NB4 (cell line): ENCODE results near the gene AZIN2.
"Not testable (repeated sequence)": the region's sequence is repeated elsewhere in the genome, so short reads cannot be mapped to it uniquely, and the experiment has no call there.

Source experiments
- DNase-seq: peaks from one replicate; pipeline ENCODE4 v3.0.0; 2010; ENCODE audit warnings: low read depth
- H3K4me3 ChIP-seq: one replicate; pipeline ENCODE4 v1.5.1; 2011; ENCODE audit warnings: mild to moderate bottlenecking, low read depth, low read length, moderate library complexity
- MYC ChIP-seq: IDR thresholded peaks from 2 replicates; pipeline ENCODE4 v1.6.1; 2011; ENCODE audit warnings: low read depth, low read length
- POLR2A ChIP-seq: IDR thresholded peaks from 2 replicates; pipeline ENCODE4 v1.6.1; 2011; ENCODE audit warnings: mild to moderate bottlenecking; ENCODE audit not compliant: insufficient read length; ENCODE audit errors: extremely low read depth
- TF ChIP-seq, protein P1 (sequence below): IDR thresholded peaks from 2 replicates; pipeline ENCODE4 v1.6.1; 2011; ENCODE audit warnings: low read depth, low read length
- TF ChIP-seq, protein P2 (sequence below): IDR thresholded peaks from one replicate; pipeline ENCODE4 v1.5.1; 2012; ENCODE audit warnings: low read depth, low read length

Gene AZIN2

DNA sequence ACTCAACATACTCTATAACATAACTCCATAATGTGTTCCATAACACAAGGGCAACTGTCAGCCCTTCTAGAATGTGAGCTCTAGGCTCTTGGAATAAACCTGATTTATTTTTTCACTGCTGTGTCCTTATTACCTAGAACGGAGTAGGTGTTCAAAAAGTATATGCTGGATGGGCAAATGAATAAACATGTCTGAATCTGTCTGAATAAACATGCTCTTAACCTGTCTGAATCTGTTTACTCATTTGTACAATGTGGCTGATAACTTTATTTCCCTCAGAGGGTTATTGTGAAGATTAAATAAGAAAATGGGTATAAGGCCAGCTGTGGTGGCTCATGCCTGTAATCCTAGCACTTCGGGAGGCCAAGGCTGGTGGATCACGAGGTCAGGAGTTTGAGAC, 42.3 kb downstream of the AZIN2 start:
- H3K4me3 ChIP-seq, result no peak overlapping the region
- no peak for TF ChIP-seq POLR2A
- TF ChIP-seq, protein P1, sequence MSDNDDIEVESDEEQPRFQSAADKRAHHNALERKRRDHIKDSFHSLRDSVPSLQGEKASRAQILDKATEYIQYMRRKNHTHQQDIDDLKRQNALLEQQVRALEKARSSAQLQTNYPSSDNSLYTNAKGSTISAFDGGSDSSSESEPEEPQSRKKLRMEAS, result no peak
- TF ChIP-seq MYC, result no peak
- TF ChIP-seq, protein P2, sequence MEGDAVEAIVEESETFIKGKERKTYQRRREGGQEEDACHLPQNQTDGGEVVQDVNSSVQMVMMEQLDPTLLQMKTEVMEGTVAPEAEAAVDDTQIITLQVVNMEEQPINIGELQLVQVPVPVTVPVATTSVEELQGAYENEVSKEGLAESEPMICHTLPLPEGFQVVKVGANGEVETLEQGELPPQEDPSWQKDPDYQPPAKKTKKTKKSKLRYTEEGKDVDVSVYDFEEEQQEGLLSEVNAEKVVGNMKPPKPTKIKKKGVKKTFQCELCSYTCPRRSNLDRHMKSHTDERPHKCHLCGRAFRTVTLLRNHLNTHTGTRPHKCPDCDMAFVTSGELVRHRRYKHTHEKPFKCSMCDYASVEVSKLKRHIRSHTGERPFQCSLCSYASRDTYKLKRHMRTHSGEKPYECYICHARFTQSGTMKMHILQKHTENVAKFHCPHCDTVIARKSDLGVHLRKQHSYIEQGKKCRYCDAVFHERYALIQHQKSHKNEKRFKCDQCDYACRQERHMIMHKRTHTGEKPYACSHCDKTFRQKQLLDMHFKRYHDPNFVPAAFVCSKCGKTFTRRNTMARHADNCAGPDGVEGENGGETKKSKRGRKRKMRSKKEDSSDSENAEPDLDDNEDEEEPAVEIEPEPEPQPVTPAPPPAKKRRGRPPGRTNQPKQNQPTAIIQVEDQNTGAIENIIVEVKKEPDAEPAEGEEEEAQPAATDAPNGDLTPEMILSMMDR, result no peak
- DNase-seq, result no peak

DNA sequence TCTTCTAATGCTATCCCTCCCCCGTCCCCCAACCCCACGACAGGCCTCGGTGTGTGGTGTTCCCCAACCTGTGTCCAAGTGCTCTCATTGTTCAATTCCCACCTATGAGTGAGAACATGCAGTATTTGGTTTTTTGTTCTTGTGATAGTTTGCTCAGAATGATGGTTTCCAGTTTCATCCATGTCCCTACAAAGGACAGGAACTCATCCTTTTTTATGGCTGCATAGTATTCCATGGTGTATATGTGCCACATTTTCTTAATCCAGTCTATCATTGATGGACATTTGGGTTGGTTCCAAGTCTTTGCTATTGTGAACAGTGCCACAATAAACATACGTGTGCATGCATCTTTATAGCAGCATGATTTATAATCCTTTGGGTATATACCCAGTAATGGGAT, 43.7 kb downstream of the AZIN2 start:
- H3K4me3 ChIP-seq, DNase-seq: not testable (repeated sequence)

DNA sequence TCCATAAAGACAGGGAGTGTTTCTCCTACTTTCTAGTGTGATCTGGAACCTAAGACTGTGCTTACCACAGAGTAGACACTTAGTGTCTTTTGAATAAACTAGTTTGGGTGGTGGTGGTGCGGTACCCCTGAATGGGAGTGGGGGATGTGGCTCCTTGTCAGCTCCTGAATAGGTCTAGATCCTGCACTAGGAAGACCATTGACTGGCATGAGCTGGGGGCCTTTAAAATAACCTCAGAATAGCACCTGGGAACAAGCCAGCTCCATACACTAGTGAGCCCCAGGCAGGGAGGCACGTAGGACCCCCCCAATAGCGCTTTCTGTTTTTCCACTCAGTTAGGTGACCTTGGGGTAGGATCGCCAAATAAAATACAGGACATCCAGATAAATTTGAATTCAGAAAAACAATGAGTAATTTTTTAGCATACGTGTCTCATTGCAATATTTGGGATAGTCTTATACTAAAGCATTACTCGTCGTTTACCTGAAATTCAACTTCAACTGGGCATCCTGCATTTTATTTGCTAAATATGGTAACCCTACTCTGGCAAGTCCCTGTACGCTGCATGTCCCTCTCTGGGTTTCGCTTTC, 45.6 kb downstream of the AZIN2 start:
- TF ChIP-seq, protein P1, result no peak
- TF ChIP-seq, protein P2, result no peak
- no peak for TF ChIP-seq POLR2A
- no peak for TF ChIP-seq MYC
- peak overlapping the region; percentile 91 for H3K4me3 ChIP-seq
- no peak for DNase-seq

DNA sequence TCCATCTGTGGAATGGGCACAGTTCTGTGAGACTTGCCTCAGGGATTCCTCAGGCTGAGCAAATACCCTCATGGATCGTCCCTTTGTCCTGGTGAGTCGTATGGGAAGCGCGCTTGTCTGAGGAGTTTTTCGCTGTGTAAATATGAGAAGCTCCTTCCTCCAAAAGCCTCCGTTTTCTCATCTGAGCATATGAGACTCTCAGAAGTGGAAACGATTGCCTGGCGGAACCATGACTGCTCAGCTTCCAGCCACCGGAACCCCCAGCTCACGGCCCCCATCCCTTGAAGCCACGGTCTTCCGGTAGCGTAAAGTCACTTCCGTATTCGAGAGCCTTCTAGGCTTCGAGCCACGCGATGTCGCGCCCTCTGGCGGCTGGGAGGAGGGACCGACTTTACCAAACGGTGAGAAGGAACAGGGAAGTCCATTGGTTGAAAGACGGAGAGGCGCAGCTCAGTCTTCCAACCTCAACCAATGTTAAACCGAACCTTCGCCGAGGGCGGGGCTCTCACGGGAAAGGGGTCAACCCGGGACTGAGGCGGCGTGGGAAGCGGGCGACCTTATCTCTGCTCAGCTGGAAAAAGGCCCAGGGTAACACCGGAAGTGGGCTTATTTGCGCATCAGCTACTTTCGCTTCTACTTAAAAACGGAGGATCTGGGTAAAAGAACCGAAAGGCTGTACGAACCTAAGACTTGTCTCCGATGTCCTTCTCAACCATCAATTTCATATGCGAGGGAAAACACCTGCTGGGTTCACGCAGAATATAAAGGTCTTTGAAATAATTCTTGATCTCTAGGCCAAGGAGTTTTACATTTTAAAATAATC, 46.3 kb downstream of the AZIN2 start:
- peak; percentile 99 for DNase-seq
- TF ChIP-seq, protein P1, result peak; percentile 78
- TF ChIP-seq, protein P2, result peak; percentile 84
- TF ChIP-seq MYC (peak; percentile 88), POLR2A (peak; percentile 88)
- peak overlapping the region; percentile 91 for H3K4me3 ChIP-seq

DNA sequence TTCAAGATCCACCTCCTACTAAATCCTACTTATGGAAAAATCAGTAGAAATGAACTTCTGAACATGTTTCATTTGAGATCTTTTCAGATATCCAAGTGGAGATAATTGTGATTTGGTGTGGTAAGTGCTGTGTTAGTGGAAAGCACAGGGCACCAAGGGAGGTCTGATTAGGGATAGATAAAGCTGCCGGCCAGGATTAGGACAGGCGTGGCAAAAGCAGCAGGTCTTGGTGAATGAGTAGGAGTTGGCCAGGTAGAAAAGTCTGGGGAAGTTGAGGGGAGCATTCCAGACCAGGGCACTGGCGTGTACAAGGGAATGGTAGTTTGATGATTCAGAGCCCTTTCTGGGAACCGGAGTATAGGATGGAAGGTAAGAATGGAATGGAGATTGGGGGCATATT, 47.8 kb downstream of the AZIN2 start:
- no peak for DNase-seq
- no peak overlapping the region for H3K4me3 ChIP-seq
- no peak for TF ChIP-seq MYC
- TF ChIP-seq, protein P1, result no peak
- TF ChIP-seq, protein P2, result no peak
- TF ChIP-seq POLR2A, result no peak

DNA sequence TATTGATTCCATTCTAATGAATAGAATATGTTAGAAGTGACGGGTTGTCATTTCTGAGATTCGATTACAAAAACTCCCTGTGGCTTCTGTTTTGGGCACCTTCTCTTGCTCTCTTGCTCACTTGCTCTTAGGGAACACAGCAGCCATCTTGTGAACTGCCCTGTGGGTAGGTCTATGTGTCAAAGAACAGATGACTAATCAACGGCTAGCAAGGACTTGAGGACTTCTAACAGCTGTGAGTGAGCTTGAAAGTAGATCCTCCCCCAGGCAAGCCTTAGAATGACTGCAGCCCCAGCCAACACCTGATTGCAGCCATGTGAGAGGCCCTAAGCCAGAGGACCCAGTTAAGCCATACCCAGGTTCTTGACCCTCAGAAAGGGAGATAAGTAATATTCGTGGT, 49.3 kb downstream of the AZIN2 start:
- TF ChIP-seq, protein P2, result no peak
- TF ChIP-seq POLR2A, result no peak
- TF ChIP-seq, protein P1, result no peak
- TF ChIP-seq MYC, result no peak
- H3K4me3 ChIP-seq, result no peak overlapping the region
- DNase-seq, result peak; percentile 78
